ENCODE results near the gene ZFP90.

- TF ChIP-seq EZH2 (IDR thresholded peaks at IDR 0.05), result no peak
- no peak for TF ChIP-seq FOXP2 (optimal IDR thresholded peaks at IDR 0.05; ENCODE audit: control extremely low read depth, extremely low read length, insufficient read depth)
Observed at GRCh38 chr16:68520649-68521086, 18.4 kb upstream of the ZFP90 start.
